Measurements from ENCODE around the gene MORN2. TPM values are rescaled to one million over a fixed set of nuclear protein-coding genes. Genes with fewer than 3 reads are reported as not detected.

Gene MORN2
- total and polyA plus RNA-seq, 2 of the 4 experiments (the other 2 are of a cell fraction) = 13.1 to 16.5 TPM

GRCh38 chr2:38876407-38876806 lies 631 bp downstream of the MORN2 start:
- WGBS, 2 experiments (ENCODE audit: extremely low coverage in 2 of 2, insufficient read length in 1 of 2) = 25% methylated on average over 2 of the region's 10 CpGs; no CpG with 5 or more reads in 1 of the 2 experiments
- Histone ChIP-seq H2AK9ac (replicated peaks; ENCODE audit: low read depth, low read length, poor library complexity) (no peak overlapping the region), H2BK5ac (ENCODE audit: low read depth, low read length, poor library complexity, severe bottlenecking) (no peak overlapping the region), H3K36me3 (ENCODE audit: control insufficient read depth, insufficient read depth, low read length) (no peaks in the 10 kb centered on the region), H3K14ac (replicated peaks; ENCODE audit: low read depth, low read length) (peak overlapping the region; percentile 64; the same call in 1 of the 2 replicates), H4K91ac (ENCODE audit: insufficient read depth, low read depth, low read length) (no peak overlapping the region), H3K9ac (ENCODE audit: low read depth, low read length) (peak overlapping the region; percentile 38), H3K23ac (ENCODE audit: low read depth, low read length) (peak overlapping the region; percentile 55; the same call in 1 of the 2 replicates), H2BK15ac (ENCODE audit: low read depth, low read length) (no peak overlapping the region), H3K18ac (ENCODE audit: low read depth, low read length) (no peak overlapping the region), H3K9me1 (ENCODE audit: insufficient read depth, low read length) (0 out of 2 replicates have a peak, but pooled peaks cover 3% of the 10 kb centered on the region), H3K9me3 (ENCODE audit: control insufficient read depth, insufficient read depth, low read length) (no peaks in the 10 kb centered on the region), H2AK5ac (ENCODE audit: low read depth, low read length) (no peak overlapping the region), H3K4me3 (ENCODE audit: insufficient read depth, low read depth, low read length) (peak overlapping the region; percentile 89), H2BK20ac (ENCODE audit: low read depth, low read length) (no peak overlapping the region), H4K20me1 (ENCODE audit: insufficient read depth, low read length) (no peaks in the 10 kb centered on the region), H3K56ac (ENCODE audit: extremely low read depth, insufficient read depth, low read length) (no peak overlapping the region), H2BK120ac (ENCODE audit: low read depth, low read length) (no peak overlapping the region), H3K27me3 (ENCODE audit: control insufficient read depth, insufficient read depth, low read length) (no peaks in the 10 kb centered on the region), H3K4me1 (ENCODE audit: control insufficient read depth, insufficient read depth, low read length) (no peaks in the 10 kb centered on the region), H3K4ac (ENCODE audit: low read depth, low read length) (no peak overlapping the region), H3K4me2 (ENCODE audit: low read depth, low read length) (peak overlapping the region; percentile 82), H4K8ac (ENCODE audit: low read depth in 2 of 2, low read length in 2 of 2) (peak overlapping the region; percentile 78 to 79), H4K5ac (ENCODE audit: low read depth, low read length) (peak overlapping the region; percentile 24), H3K27ac (ENCODE audit: insufficient read depth, low read length) (no peak overlapping the region), H3K79me1 (ENCODE audit: low read depth in 1 of 2, low read length in 2 of 2) (peaks cover 10 to 28% of the 10 kb centered on the region in 2 experiments; a peak in 3 of 4 replicates), H2AFZ (replicated peaks; ENCODE audit: low read length, poor library complexity) (peak overlapping the region; percentile 99)
- CTCF ChIA-PET = no interaction called here
- POLR2A ChIA-PET (ENCODE audit: unreplicated experiment) = no interaction called here
- dilution Hi-C loops (cut with HindIII; ENCODE audit: low sequenced_read_pairs, unreplicated experiment) = no loop called here
- TF ChIP-seq NFE2L2 (IDR thresholded peaks at IDR 0.05; ENCODE audit: low read depth, low read length) = no peak
- TF ChIP-seq BHLHE40 (IDR thresholded peaks at IDR 0.05; ENCODE audit: low read depth, low read length) = no peak
- TF ChIP-seq RAD21 (IDR thresholded peaks at IDR 0.05; ENCODE audit: low read length) = no peak
- no peak for TF ChIP-seq CTCF (conservative IDR thresholded peaks at IDR 0.05; ENCODE audit: low read depth, low read length)
- TF ChIP-seq MAZ (IDR thresholded peaks at IDR 0.05; ENCODE audit: borderline replicate concordance, low read depth, low read length) = no peak
- no peak for TF ChIP-seq SMC3 (IDR thresholded peaks at IDR 0.05; ENCODE audit: low read depth, low read length)
- TF ChIP-seq RCOR1 (IDR thresholded peaks at IDR 0.05; ENCODE audit: insufficient replicate concordance, low read length) = no peak
- TF ChIP-seq MXI1 (IDR thresholded peaks at IDR 0.05; ENCODE audit: borderline replicate concordance, low read depth, low read length) = no peak
- TF ChIP-seq MAFK (IDR thresholded peaks at IDR 0.05; ENCODE audit: low read depth, low read length) = no peak
- TF ChIP-seq RFX5 (IDR thresholded peaks at IDR 0.05; ENCODE audit: low read depth, low read length) = no peak
- TF ChIP-seq ELK1 (IDR thresholded peaks at IDR 0.05; ENCODE audit: borderline replicate concordance, low read depth, low read length) = no peak
- TF ChIP-seq FOS (IDR thresholded peaks at IDR 0.05; ENCODE audit: low read depth, low read length) = no peak
- no peak for TF ChIP-seq CHD1 (IDR thresholded peaks at IDR 0.05; ENCODE audit: low read depth, low read length)
- TF ChIP-seq CEBPB (IDR thresholded peaks at IDR 0.05; ENCODE audit: low read depth, low read length) = no peak
- TF ChIP-seq USF2 (IDR thresholded peaks at IDR 0.05; ENCODE audit: low read depth, low read length) = no peak
- no peak for TF ChIP-seq POLR2A (IDR thresholded peaks at IDR 0.05; ENCODE audit: low read depth, low read length)
- BruUV-seq (replicated peaks) = no TSS peak
- in situ Hi-C loops (cut with MboI; ENCODE audit: low sequenced_read_pairs) = no loop called here
- intact Hi-C loops (cut with micrococcal nuclease) = loop anchor here (10.0 kb wide), 1 partner anchor 118 kb away; no protein-coding TSS in a partner anchor
- DNase-seq (no peak), ATAC-seq (ENCODE audit: low read depth) (no peak)

All from IMR-90 (cell line).